ENCODE data around the gene SLC37A1.

Gene SLC37A1

GRCh38 chr21:42474043-42474831 is 39.4 kb upstream of the SLC37A1 start:
- Mint-ChIP-seq H3K4me3 (peak overlapping the region; percentile 1), H3K4me1 (ENCODE audit: low read depth) (peaks cover 10% of the 10 kb centered on the region), H3K27ac (peak overlapping the region; percentile 4)

GRCh38 chr21:42475036-42475435 is 38.6 kb upstream of the SLC37A1 start:
- peaks cover 4% of the 10 kb centered on the region for H3K27me3 Mint-ChIP-seq
- H3K36me3 Mint-ChIP-seq (ENCODE audit: low read depth) = no peaks in the 10 kb centered on the region
- H3K4me3 Mint-ChIP-seq = no peak overlapping the region
- peaks cover 10% of the 10 kb centered on the region for H3K4me1 Mint-ChIP-seq (ENCODE audit: low read depth)
- H3K27ac Mint-ChIP-seq = no peak overlapping the region
- no peaks in the 10 kb centered on the region for H3K9me3 Mint-ChIP-seq

More at GRCh38 chr21:42474043-42474831, 39.4 kb upstream of the SLC37A1 start:
- no peaks in the 10 kb centered on the region for H3K36me3 Mint-ChIP-seq (ENCODE audit: low read depth)
- H3K27me3 Mint-ChIP-seq = peaks cover 4% of the 10 kb centered on the region
- H3K9me3 Mint-ChIP-seq = no peaks in the 10 kb centered on the region

- Mint-ChIP-seq H3K9me3 (no peaks in the 10 kb centered on the region), H3K27me3 (peaks cover 4% of the 10 kb centered on the region), H3K4me1 (ENCODE audit: low read depth) (peaks cover 10% of the 10 kb centered on the region), H3K36me3 (ENCODE audit: low read depth) (no peaks in the 10 kb centered on the region), H3K27ac (no peak overlapping the region), H3K4me3 (no peak overlapping the region)
Observed at GRCh38 chr21:42475526-42476387, 37.9 kb upstream of the SLC37A1 start.

GRCh38 chr21:42476388-42477331 is 37.0 kb upstream of the SLC37A1 start:
- no peak overlapping the region for H3K4me3 Mint-ChIP-seq
- H3K27me3 Mint-ChIP-seq = peaks cover 4% of the 10 kb centered on the region
- no peak overlapping the region for H3K27ac Mint-ChIP-seq
- no peaks in the 10 kb centered on the region for H3K9me3 Mint-ChIP-seq
- no peaks in the 10 kb centered on the region for H3K36me3 Mint-ChIP-seq (ENCODE audit: low read depth)
- peaks cover 10% of the 10 kb centered on the region for H3K4me1 Mint-ChIP-seq (ENCODE audit: low read depth)

- Mint-ChIP-seq H3K36me3 (ENCODE audit: low read depth) (no peaks in the 10 kb centered on the region), H3K9me3 (no peaks in the 10 kb centered on the region), H3K4me1 (ENCODE audit: low read depth) (peaks cover 10% of the 10 kb centered on the region), H3K4me3 (no peak overlapping the region), H3K27ac (no peak overlapping the region), H3K27me3 (peaks cover 4% of the 10 kb centered on the region)
Observed at GRCh38 chr21:42478504-42478903, 35.1 kb upstream of the SLC37A1 start.

- Mint-ChIP-seq H3K27me3 (peaks cover under 1% of the 10 kb centered on the region), H3K9me3 (no peaks in the 10 kb centered on the region), H3K4me3 (no peak overlapping the region), H3K27ac (no peak overlapping the region), H3K36me3 (ENCODE audit: low read depth) (no peaks in the 10 kb centered on the region), H3K4me1 (ENCODE audit: low read depth) (peaks cover 3% of the 10 kb centered on the region)
Observed at GRCh38 chr21:42479582-42479981, 34.1 kb upstream of the SLC37A1 start.

- Mint-ChIP-seq H3K4me1 (ENCODE audit: low read depth) (no peaks in the 10 kb centered on the region), H3K27ac (no peak overlapping the region), H3K9me3 (no peaks in the 10 kb centered on the region), H3K27me3 (no peaks in the 10 kb centered on the region), H3K4me3 (no peak overlapping the region), H3K36me3 (ENCODE audit: low read depth) (no peaks in the 10 kb centered on the region)
Observed at GRCh38 chr21:42480736-42481135, 32.9 kb upstream of the SLC37A1 start.

GRCh38 chr21:42481169-42481568 is 32.5 kb upstream of the SLC37A1 start:
- H3K27me3 Mint-ChIP-seq = no peaks in the 10 kb centered on the region
- H3K4me3 Mint-ChIP-seq = no peak overlapping the region
- H3K27ac Mint-ChIP-seq = no peak overlapping the region
- H3K9me3 Mint-ChIP-seq = no peaks in the 10 kb centered on the region
- no peaks in the 10 kb centered on the region for H3K4me1 Mint-ChIP-seq (ENCODE audit: low read depth)
- H3K36me3 Mint-ChIP-seq (ENCODE audit: low read depth) = no peaks in the 10 kb centered on the region

- H3K27me3 Mint-ChIP-seq = no peaks in the 10 kb centered on the region
- no peaks in the 10 kb centered on the region for H3K9me3 Mint-ChIP-seq
- H3K4me3 Mint-ChIP-seq = no peak overlapping the region
Observed at GRCh38 chr21:42484966-42485365, 28.7 kb upstream of the SLC37A1 start.

GRCh38 chr21:42486072-42486471 is 27.6 kb upstream of the SLC37A1 start:
- no peak overlapping the region for H3K27ac Mint-ChIP-seq
- H3K27me3 Mint-ChIP-seq = no peaks in the 10 kb centered on the region

More at GRCh38 chr21:42484966-42485365, 28.7 kb upstream of the SLC37A1 start:
- no peaks in the 10 kb centered on the region for H3K36me3 Mint-ChIP-seq (ENCODE audit: low read depth)
- H3K27ac Mint-ChIP-seq = no peak overlapping the region
- no peaks in the 10 kb centered on the region for H3K4me1 Mint-ChIP-seq (ENCODE audit: low read depth)

GRCh38 chr21:42486531-42486930 is 27.1 kb upstream of the SLC37A1 start:
- H3K36me3 Mint-ChIP-seq (ENCODE audit: low read depth) = no peaks in the 10 kb centered on the region
- no peaks in the 10 kb centered on the region for H3K9me3 Mint-ChIP-seq
- no peaks in the 10 kb centered on the region for H3K27me3 Mint-ChIP-seq
- no peak overlapping the region for H3K4me3 Mint-ChIP-seq
- H3K27ac Mint-ChIP-seq = no peak overlapping the region
- H3K4me1 Mint-ChIP-seq (ENCODE audit: low read depth) = no peaks in the 10 kb centered on the region

More at GRCh38 chr21:42486072-42486471, 27.6 kb upstream of the SLC37A1 start:
- no peaks in the 10 kb centered on the region for H3K9me3 Mint-ChIP-seq
- no peak overlapping the region for H3K4me3 Mint-ChIP-seq
- no peaks in the 10 kb centered on the region for H3K36me3 Mint-ChIP-seq (ENCODE audit: low read depth)
- H3K4me1 Mint-ChIP-seq (ENCODE audit: low read depth) = no peaks in the 10 kb centered on the region

- H3K27ac Mint-ChIP-seq = no peak overlapping the region
Observed at GRCh38 chr21:42489006-42489563, 24.6 kb upstream of the SLC37A1 start.

GRCh38 chr21:42489991-42490390 is 23.7 kb upstream of the SLC37A1 start:
- Mint-ChIP-seq H3K27me3 (no peaks in the 10 kb centered on the region), H3K9me3 (no peaks in the 10 kb centered on the region), H3K36me3 (ENCODE audit: low read depth) (no peaks in the 10 kb centered on the region), H3K4me1 (ENCODE audit: low read depth) (no peaks in the 10 kb centered on the region), H3K27ac (no peak overlapping the region), H3K4me3 (no peak overlapping the region)

More at GRCh38 chr21:42489006-42489563, 24.6 kb upstream of the SLC37A1 start:
- no peaks in the 10 kb centered on the region for H3K36me3 Mint-ChIP-seq (ENCODE audit: low read depth)
- H3K4me1 Mint-ChIP-seq (ENCODE audit: low read depth) = no peaks in the 10 kb centered on the region
- no peaks in the 10 kb centered on the region for H3K9me3 Mint-ChIP-seq
- H3K4me3 Mint-ChIP-seq = no peak overlapping the region
- no peaks in the 10 kb centered on the region for H3K27me3 Mint-ChIP-seq

GRCh38 chr21:42490720-42491119 is 22.9 kb upstream of the SLC37A1 start:
- H3K4me1 Mint-ChIP-seq (ENCODE audit: low read depth) = peaks cover 4% of the 10 kb centered on the region
- H3K27me3 Mint-ChIP-seq = no peaks in the 10 kb centered on the region
- H3K36me3 Mint-ChIP-seq (ENCODE audit: low read depth) = no peaks in the 10 kb centered on the region
- no peaks in the 10 kb centered on the region for H3K9me3 Mint-ChIP-seq
- no peak overlapping the region for H3K4me3 Mint-ChIP-seq
- H3K27ac Mint-ChIP-seq = no peak overlapping the region

Measured in stimulated activated naive CD8-positive, alpha-beta T cell treated with anti-CD3 and anti-CD28 coated beads, Interleukin-15, Interleukin-2, amounts not matched to agents 100 ng/mL and 50 ng/mL, for 24 hours (primary cell).